Stromal cell of bone marrow (primary cell): ENCODE results near the gene KIF5A.
A peak's percentile ranks its signal among the peaks of the same experiment; 100 is the strongest.
"Not testable (repeated sequence)": the region's sequence is repeated elsewhere in the genome, so short reads cannot be mapped to it uniquely, and the experiment has no call there.

Source experiments
- DNase-seq: peaks from one replicate; pipeline ENCODE4 v3.0.0-alpha.2; 2012; ENCODE audit warnings: low read depth

KIF5A gene

GRCh38 chr12:57607958-57608663, 58.3 kb downstream of the KIF5A start:
- DNase-seq = no peak

- no peak for DNase-seq
Measured at GRCh38 chr12:57609101-57609780, 59.4 kb downstream of the KIF5A start.

GRCh38 chr12:57609781-57610553, 60.1 kb downstream of the KIF5A start:
- DNase-seq = no peak

GRCh38 chr12:57610554-57611107, 60.8 kb downstream of the KIF5A start:
- no peak for DNase-seq

GRCh38 chr12:57611108-57611826, 61.4 kb downstream of the KIF5A start, which contains the start of gene ARHGEF25:
Gene ARHGEF25, plus strand, starts transcription at chr12:57611435. Its CDS starts 460 bp downstream, at chr12:57611895.
- DNase-seq = no peak

- no peak for DNase-seq
Measured at GRCh38 chr12:57611827-57612710, 62.2 kb downstream of the KIF5A start.

- no peak for DNase-seq
Measured at GRCh38 chr12:57612711-57613426, 63.0 kb downstream of the KIF5A start.

- DNase-seq = no peak
Measured at GRCh38 chr12:57613427-57614109, 63.7 kb downstream of the KIF5A start.

GRCh38 chr12:57614178-57614947, 64.5 kb downstream of the KIF5A start:
- DNase-seq = no peak

- DNase-seq = no peak
Measured at GRCh38 chr12:57614948-57615500, 65.2 kb downstream of the KIF5A start.

- no peak for DNase-seq
Measured at GRCh38 chr12:57615637-57616036, 65.8 kb downstream of the KIF5A start.

- DNase-seq = peak; percentile 49
Measured at GRCh38 chr12:57616383-57617101, 66.7 kb downstream of the KIF5A start.

- DNase-seq = no peak
Measured at GRCh38 chr12:57617942-57618341, 68.1 kb downstream of the KIF5A start.

- not testable (repeated sequence) for DNase-seq
Measured at GRCh38 chr12:57618431-57618830, 68.6 kb downstream of the KIF5A start.

GRCh38 chr12:57618966-57619433, 69.2 kb downstream of the KIF5A start:
- DNase-seq = no peak

- no peak for DNase-seq
Measured at GRCh38 chr12:57619434-57620244, 69.8 kb downstream of the KIF5A start.
